Liver (tissue), 9 donors: ENCODE data around the gene TLCD3A. TPM values are rescaled to one million over a fixed set of nuclear protein-coding genes. Genes with fewer than 3 reads are reported as not detected.
A peak's percentile ranks its signal among the peaks of the same experiment; 100 is the strongest.
"Not testable (repeated sequence)": the region's sequence is repeated elsewhere in the genome, so short reads cannot be mapped to it uniquely, and the experiment has no call there.

Experiments used
- DNase-seq: peaks from one replicate; pipeline ENCODE4 v3.0.0-alpha.2; 2017; ENCODE audit warnings: low spot score
- H3K27ac ChIP-seq, 2 donors: one replicate each; pipeline ENCODE4 v1.7.0; 2013; ENCODE audit warnings: inconsistent platforms in 2 of 2, low read length in 2 of 2, control low read depth in 1 of 2, low read depth in 1 of 2, mild to moderate bottlenecking in 1 of 2
- H3K27me3 ChIP-seq, 4 donors: one replicate each; pipeline versions ENCODE4 v1.6.1 to v1.7.0; 2013; ENCODE audit warnings: low read length in 3 of 4, inconsistent platforms in 1 of 4, mild to moderate bottlenecking in 1 of 4, moderate library complexity in 1 of 4; ENCODE audit not compliant: control insufficient read depth in 4 of 4, insufficient read depth in 4 of 4
- H3K36me3 ChIP-seq, 4 donors: one replicate each; pipeline versions ENCODE4 v1.6.1 to v1.7.0; 2013; ENCODE audit warnings: low read length in 3 of 4, mild to moderate bottlenecking in 3 of 4, low read depth in 1 of 4, moderate library complexity in 1 of 4; ENCODE audit not compliant: control insufficient read depth in 4 of 4, insufficient read depth in 3 of 4
- H3K4me1 ChIP-seq, 4 donors: one replicate each; pipeline versions ENCODE4 v1.6.1 to v1.7.0; 2013; ENCODE audit warnings: low read length in 3 of 4, mild to moderate bottlenecking in 3 of 4, moderate library complexity in 1 of 4; ENCODE audit not compliant: control insufficient read depth in 4 of 4, insufficient read depth in 4 of 4
- H3K4me3 ChIP-seq, 3 donors: one replicate each; pipeline versions ENCODE4 v1.6.1 to v1.7.0; 2013; ENCODE audit warnings: low read length in 3 of 3, control low read depth in 1 of 3, low read depth in 1 of 3, mild to moderate bottlenecking in 1 of 3
- H3K9ac ChIP-seq, 2 donors: one replicate each; pipeline ENCODE4 v1.7.0; 2013; ENCODE audit warnings: low read length in 2 of 2, mild to moderate bottlenecking in 2 of 2, moderate library complexity in 2 of 2, control low read depth in 1 of 2, low read depth in 1 of 2
- H3K9me3 ChIP-seq, 4 donors: one replicate each; pipeline versions ENCODE4 v1.6.1 to v1.7.0; 2013; ENCODE audit warnings: low read length in 3 of 4; ENCODE audit not compliant: control insufficient read depth in 4 of 4
- CTCF ChIP-seq: fragments of 150-350 bp; IDR thresholded peaks from 2 replicates; pipeline ENCODE4 v1.5.1; 2017; ENCODE audit warnings: improper control_type of control experiment, low read depth, low read length; ENCODE audit not compliant: missing input control
- EGR1 ChIP-seq, 2 donors: IDR thresholded peaks; 2 replicates each; pipeline ENCODE4 v1.6.1; 2016 to 2018; ENCODE audit warnings: antibody characterized with exemption in 2 of 2, low read depth in 2 of 2
- NR2F2 ChIP-seq: IDR thresholded peaks from 2 replicates; pipeline ENCODE4 v1.6.1; 2016; ENCODE audit warnings: antibody characterized with exemption
- RAD21 ChIP-seq, 2 donors: IDR thresholded peaks; 2 replicates each; pipeline ENCODE4 v1.6.1; 2016; ENCODE audit warnings: antibody characterized with exemption in 2 of 2, mild to moderate bottlenecking in 2 of 2
- SP1 ChIP-seq: IDR thresholded peaks from 2 replicates; pipeline ENCODE4 v1.6.1; 2018; ENCODE audit warnings: antibody characterized with exemption, mild to moderate bottlenecking
- YY1 ChIP-seq: IDR thresholded peaks from 2 replicates; pipeline ENCODE4 v1.6.1; 2016; ENCODE audit warnings: antibody characterized with exemption, mild to moderate bottlenecking
- WGBS: extraction: QIAGEN DNeasy Blood & Tissue Kit; methylation state at CpG from one replicate; pipeline ENCODE4 v1.1.7; 2013; 5-methylcytosine and 5-hydroxymethylcytosine counted together
- polyA plus RNA-seq, 2 donors: library from polyadenylated mRNA; stranded (reverse) in 1 of 2; unstranded in 1 of 2; fragments of 200-250 nt in 1 of 2; fragments of >200 nt in 1 of 2; fragmentation: Nextera tagmentation in 1 of 2; extraction: Ambion mirVana in 1 of 2; gene quantifications; one replicate each; pipeline versions ENCODE4 v1.2.1 to v1.2.3, GENCODE V29; 2013 to 2015
- total RNA-seq, 2 donors: library from RNA; depleted of rRNA; stranded (reverse); fragments of >200 nt; gene quantifications; one replicate each; pipeline ENCODE4 v1.2.3, GENCODE V29; 2014
- TF ChIP-seq, protein P1 (sequence below): IDR thresholded peaks from 2 replicates; pipeline ENCODE4 v1.6.1; 2016; ENCODE audit warnings: antibody characterized with exemption, mild to moderate bottlenecking
- donor health status: healthy.
- donor health status: healthy.
- donor health status: healthy.
- donor health status: healthy.
- donor health status: healthy.

Gene TLCD3A
- total and polyA plus RNA-seq, 4 donors = 0.57 to 2.3 (median 1.5) TPM

GRCh38 chr17:752620-753219, 20.3 kb downstream of the TLCD3A start:
- Histone ChIP-seq H3K9ac (peak overlapping the region; percentile 2 to 61), H3K4me3 (peak overlapping the region; percentile 56 to 80 (median 75)), H3K4me1 (peaks cover 6 to 17% (median 11%) of the 10 kb centered on the region in 4 donors), H3K9me3 (no peaks in the 10 kb centered on the region), H3K27ac (peak overlapping the region; percentile 45 to 80), H3K27me3 (no peaks in the 10 kb centered on the region), H3K36me3 (peaks cover 0 to 13% (median 2%) of the 10 kb centered on the region in 4 donors)
- WGBS = 27% methylated on average over 43 of the region's 43 CpGs
- peak; percentile 52 for DNase-seq
- TF ChIP-seq, protein P1, sequence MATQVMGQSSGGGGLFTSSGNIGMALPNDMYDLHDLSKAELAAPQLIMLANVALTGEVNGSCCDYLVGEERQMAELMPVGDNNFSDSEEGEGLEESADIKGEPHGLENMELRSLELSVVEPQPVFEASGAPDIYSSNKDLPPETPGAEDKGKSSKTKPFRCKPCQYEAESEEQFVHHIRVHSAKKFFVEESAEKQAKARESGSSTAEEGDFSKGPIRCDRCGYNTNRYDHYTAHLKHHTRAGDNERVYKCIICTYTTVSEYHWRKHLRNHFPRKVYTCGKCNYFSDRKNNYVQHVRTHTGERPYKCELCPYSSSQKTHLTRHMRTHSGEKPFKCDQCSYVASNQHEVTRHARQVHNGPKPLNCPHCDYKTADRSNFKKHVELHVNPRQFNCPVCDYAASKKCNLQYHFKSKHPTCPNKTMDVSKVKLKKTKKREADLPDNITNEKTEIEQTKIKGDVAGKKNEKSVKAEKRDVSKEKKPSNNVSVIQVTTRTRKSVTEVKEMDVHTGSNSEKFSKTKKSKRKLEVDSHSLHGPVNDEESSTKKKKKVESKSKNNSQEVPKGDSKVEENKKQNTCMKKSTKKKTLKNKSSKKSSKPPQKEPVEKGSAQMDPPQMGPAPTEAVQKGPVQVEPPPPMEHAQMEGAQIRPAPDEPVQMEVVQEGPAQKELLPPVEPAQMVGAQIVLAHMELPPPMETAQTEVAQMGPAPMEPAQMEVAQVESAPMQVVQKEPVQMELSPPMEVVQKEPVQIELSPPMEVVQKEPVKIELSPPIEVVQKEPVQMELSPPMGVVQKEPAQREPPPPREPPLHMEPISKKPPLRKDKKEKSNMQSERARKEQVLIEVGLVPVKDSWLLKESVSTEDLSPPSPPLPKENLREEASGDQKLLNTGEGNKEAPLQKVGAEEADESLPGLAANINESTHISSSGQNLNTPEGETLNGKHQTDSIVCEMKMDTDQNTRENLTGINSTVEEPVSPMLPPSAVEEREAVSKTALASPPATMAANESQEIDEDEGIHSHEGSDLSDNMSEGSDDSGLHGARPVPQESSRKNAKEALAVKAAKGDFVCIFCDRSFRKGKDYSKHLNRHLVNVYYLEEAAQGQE = peak; percentile 25
- TF ChIP-seq SP1 (peak; percentile 28), YY1 (peak; percentile 39), RAD21 (IDR thresholded peaks at IDR 0.05) (no peak), EGR1 (IDR thresholded peaks at IDR 0.05; ENCODE audit: low read depth in 2 of 2) (no peak), NR2F2 (no peak)

DNA sequence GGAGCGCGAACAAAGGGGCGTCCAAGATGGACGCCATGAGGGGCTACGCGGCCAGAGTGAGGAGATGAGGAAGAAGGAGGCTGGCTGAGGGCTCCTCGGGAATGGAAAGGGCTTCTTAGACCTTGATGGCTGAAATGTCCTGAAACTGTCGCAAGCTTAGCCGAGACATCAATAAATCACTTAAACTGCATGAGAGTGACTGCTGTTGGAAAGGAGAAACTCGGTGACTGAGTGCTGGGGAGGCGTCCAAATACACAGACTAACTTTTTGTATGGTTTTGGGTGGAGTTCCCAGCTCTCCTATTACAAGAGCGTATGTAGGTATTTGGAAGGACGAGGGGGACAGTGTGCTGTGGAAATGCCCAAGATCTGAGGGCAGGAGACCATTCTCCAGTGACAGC, 21.0 kb downstream of the TLCD3A start:
- peaks cover 6 to 17% (median 11%) of the 10 kb centered on the region in 4 donors for H3K4me1 ChIP-seq
- no peaks in the 10 kb centered on the region for H3K27me3 ChIP-seq
- no peak overlapping the region for H3K27ac ChIP-seq
- H3K9me3 ChIP-seq = no peaks in the 10 kb centered on the region
- no peak overlapping the region for H3K4me3 ChIP-seq
- no peak overlapping the region for H3K9ac ChIP-seq
- WGBS = 89% methylated on average over 13 of the region's 13 CpGs
- peaks cover 0 to 12% (median 3%) of the 10 kb centered on the region in 4 donors for H3K36me3 ChIP-seq
- DNase-seq = no peak
- TF ChIP-seq CTCF (no peak), YY1 (peak; percentile 3)

DNA sequence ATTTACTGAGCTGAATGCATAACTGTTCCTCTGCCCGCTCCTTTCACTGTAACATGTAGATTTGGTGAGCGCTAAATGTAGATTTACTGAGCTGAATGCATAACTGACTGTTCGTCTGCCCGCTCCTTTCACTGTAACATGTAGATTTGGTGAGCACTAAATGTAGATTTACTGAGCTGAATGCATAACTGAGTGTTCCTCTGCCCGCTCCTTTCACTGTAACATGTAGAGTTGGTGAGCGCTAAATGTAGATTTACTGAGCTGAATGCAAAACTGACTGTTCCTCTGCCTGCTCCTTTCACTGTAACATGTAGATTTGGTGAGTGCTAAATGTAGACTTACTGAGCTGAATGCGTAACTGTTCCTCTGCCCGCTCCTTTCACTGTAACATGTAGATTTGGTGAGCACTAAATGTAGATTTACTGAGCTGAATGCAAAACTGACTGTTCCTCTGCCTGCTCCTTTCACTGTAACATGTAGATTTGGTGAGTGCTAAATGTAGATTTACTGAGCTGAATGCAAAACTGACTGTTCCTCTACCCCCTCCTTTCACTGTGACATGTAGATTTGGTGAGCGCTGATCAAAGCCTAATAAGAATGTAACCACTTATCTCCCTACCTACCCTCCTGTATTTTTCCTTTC, 23.0 kb downstream of the TLCD3A start:
- H3K9me3 ChIP-seq, H3K27ac ChIP-seq, H3K9ac ChIP-seq, H3K27me3 ChIP-seq, DNase-seq, H3K4me3 ChIP-seq: not testable (repeated sequence)
- WGBS = 98% methylated on average over 9 of the region's 9 CpGs
- Histone ChIP-seq H3K36me3 (peaks cover 1 to 19% (median 10%) of the 10 kb centered on the region in 4 donors), H3K4me1 (peaks cover 6 to 17% (median 11%) of the 10 kb centered on the region in 4 donors)

DNA sequence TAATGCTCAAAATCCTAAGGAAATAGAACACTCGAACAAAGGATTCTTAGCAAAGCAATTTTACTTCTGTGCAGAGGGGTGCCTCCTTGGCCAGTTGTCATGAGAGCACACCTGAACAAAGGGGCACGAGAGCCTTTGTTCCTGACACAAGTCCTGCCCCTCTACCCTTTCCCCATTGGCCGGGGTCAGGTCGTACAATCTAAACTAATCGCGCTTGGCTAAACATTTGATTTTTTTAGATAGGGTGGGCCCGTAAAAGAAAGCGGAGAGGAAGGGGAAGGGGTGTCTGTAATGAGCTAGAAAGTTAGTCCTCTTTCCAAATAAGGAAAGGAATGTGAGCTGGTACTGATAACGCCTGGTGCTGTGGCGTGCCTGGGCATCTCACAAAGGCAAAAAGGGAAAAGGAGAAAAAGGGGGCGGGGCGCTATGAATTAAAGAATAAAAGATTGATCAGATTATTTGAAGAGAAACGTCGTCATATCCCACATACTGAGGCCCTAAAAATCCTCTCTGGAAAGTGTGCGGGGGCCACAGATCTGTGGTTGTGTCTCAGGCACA, 23.7 kb downstream of the TLCD3A start:
- peaks cover 1 to 24% (median 11%) of the 10 kb centered on the region in 4 donors for H3K36me3 ChIP-seq
- peaks cover 2 to 10% (median 7%) of the 10 kb centered on the region in 4 donors for H3K4me1 ChIP-seq
- not testable (repeated sequence) for H3K4me3 ChIP-seq, H3K9me3 ChIP-seq, H3K27me3 ChIP-seq, H3K27ac ChIP-seq, H3K9ac ChIP-seq, DNase-seq
- WGBS = 83% methylated on average over 15 of the region's 15 CpGs
